ENCODE results near the gene ADIPOR1. TPM values are rescaled to one million over a fixed set of nuclear protein-coding genes. Genes with fewer than 3 reads are reported as not detected.

ADIPOR1 gene
- total RNA-seq, 2 donors from 2014 or later, result 69.4 to 97.8 TPM

DNA sequence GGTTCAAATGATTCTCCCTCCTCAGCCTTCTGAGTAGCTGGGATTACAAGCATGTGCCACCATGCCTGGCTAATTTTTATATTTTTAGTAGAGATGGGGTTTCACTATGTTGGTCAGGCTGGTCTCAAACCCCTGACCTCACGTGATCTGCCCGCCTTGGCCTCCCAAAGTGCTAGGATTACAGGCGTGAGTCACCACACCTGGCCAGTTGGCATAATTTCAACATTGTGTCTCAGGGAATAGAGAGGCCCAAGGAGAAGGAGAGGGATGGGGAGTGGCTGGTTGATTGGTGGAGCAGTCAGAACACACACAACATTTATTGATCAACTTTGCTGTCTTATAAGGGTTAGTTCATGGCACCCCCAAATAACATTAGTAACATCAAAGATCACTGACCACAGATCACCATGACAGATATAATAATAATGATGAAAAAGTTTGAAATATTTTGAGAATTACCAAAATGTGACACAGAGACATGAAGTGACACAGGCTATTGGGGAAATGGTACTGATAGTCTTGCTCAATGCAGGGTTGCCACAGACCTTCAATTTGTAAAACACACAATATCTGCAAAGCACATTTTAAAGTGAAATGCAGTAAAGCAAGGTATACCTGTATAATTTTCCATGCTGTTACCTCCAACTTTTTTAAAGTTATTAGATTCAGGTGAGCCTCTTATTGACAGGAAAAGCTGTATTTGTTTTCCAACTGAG is 24.8 kb upstream of the ADIPOR1 start:
- ATAC-seq, result no peak
- Mint-ChIP-seq H3K9me3 (no peaks in the 10 kb centered on the region), H3K36me3 (no peaks in the 10 kb centered on the region), H3K27ac (no peak overlapping the region)
- DNase-seq (ENCODE audit: low spot score in 2 of 2), result no peak

DNA sequence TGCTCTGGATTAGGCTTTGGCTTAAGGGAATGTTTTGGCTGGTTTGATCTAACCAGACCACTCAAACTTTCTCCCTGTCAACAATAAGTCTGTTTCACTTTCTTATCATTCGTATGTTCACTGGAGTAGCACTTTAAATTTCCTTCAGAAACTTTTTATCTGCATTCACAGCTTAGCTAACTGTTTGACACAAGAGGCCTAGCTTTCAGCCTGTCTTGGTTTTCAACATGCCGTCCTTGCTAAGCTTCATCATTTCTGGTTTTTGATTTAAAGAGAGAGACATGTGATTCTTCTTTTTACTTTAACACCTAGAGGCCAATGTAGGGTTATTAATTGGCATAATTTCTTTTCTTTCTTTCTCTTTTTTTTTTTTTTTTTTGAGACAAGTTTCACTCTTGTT is 23.8 kb upstream of the ADIPOR1 start:
- DNase-seq (ENCODE audit: low spot score in 2 of 2), result no peak
- H3K27ac Mint-ChIP-seq, result no peak overlapping the region
- ATAC-seq, result no peak
- H3K36me3 Mint-ChIP-seq, result no peaks in the 10 kb centered on the region
- no peaks in the 10 kb centered on the region for H3K9me3 Mint-ChIP-seq

DNA sequence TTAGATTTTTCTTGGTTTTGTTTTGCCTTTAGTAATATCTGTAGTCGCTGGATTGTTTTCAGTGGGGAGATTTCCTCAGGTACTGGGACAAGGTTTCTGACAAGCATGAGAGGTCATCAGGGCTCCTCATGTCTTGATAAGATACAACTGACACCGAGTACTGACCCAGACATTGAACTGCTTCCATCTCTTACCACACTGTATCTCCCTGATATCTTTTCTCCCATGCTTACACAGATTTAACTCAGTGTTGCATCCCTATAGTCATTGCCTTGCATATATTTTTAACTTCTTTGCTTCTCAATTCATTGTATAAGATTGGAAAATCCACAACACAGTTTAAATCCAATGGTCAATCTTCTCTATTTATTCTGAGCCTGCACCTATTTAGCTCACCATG is 21.3 kb upstream of the ADIPOR1 start:
- no peak for DNase-seq (ENCODE audit: low spot score in 2 of 2)
- no peaks in the 10 kb centered on the region for H3K9me3 Mint-ChIP-seq
- no peaks in the 10 kb centered on the region for H3K36me3 Mint-ChIP-seq
- no peak overlapping the region for H3K27ac Mint-ChIP-seq
- no peak for ATAC-seq

DNA sequence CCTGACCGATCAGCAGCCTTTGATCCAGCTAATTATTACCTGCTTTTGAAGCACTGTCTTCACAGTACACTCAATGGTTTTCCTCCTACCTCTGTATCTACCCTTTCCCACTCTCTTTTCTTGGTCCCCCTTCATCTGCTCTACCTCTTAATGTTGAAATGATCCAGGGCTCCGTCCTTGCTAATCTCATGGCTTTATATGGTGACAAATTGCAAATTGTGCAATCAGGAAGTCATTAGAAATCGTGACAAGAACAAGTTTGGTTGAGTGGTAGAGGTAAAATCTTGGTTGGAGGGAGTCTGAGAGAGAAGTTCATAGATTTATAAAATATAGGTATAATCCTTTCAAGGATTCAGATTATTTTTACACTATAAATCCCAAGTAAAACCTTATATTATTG is 18.5 kb upstream of the ADIPOR1 start:
- Mint-ChIP-seq H3K9me3 (no peaks in the 10 kb centered on the region), H3K27ac (no peak overlapping the region), H3K36me3 (no peaks in the 10 kb centered on the region)
- ATAC-seq, result no peak
- no peak for DNase-seq (ENCODE audit: low spot score in 2 of 2)

DNA sequence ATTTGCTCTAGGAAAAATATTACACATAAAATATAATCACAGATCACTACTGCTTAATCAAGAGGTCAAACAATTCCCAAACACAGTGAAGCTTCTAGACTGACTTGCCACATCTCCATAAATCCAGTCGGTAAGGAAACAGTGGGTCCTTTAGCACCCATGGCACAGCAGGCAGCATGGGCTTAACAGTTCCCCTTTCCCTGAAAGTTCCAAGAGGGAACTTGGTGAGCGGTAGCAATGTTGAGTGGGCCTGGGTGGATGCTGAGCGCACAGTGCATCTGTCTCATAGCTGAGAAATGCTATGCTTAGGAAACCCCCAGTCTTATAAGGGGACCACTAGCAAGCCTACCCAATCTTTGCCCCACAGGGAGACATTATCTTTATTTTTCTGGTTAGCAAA is 16.7 kb upstream of the ADIPOR1 start:
- no peaks in the 10 kb centered on the region for H3K36me3 Mint-ChIP-seq
- no peaks in the 10 kb centered on the region for H3K9me3 Mint-ChIP-seq
- DNase-seq (ENCODE audit: low spot score in 2 of 2), result no peak
- ATAC-seq, result no peak
- no peak overlapping the region for H3K27ac Mint-ChIP-seq

DNA sequence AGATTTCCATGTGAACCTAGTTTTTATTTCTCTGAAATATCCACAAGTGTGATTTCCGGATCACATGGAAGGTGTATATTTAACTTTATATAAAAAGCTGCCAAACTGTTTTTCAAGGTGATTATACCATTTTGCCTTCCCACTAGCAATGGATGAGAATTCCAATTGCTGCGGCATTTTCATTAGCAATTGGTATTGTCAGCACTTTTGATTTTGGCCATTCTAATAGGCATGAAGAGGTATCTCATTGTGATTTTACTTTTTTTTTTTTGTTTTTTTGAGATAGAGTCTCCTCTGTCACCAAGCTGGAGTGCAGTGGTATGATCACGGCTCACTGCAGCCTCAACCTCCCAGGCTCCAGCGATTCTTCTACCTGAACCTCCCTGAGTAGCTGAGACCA is 13.9 kb upstream of the ADIPOR1 start:
- Mint-ChIP-seq H3K36me3 (no peaks in the 10 kb centered on the region), H3K9me3 (no peaks in the 10 kb centered on the region), H3K27ac (no peak overlapping the region)
- DNase-seq (ENCODE audit: low spot score in 2 of 2) (no peak), ATAC-seq (no peak)

DNA sequence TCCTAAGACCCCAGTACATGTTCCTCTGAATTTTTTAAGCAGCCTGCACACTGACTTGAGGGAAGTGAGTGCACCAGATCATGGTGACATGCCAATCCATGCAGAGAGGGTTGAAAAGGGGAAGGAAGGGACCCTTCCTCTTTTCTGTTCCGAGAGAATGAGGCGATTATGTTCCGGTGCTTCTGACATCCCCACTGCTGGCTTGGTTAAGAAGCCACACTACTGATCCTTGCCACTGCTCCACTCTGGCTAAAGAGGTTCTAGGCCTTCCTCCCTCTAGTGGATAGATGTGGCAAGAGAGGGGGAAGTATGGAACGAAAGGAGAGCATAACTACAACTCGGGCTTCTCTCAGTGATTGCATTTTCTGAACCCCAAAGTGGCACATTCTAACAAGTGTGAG is 10.8 kb upstream of the ADIPOR1 start:
- DNase-seq (ENCODE audit: low spot score in 2 of 2), result peak in 1 of 2 donors; percentile 36
- no peaks in the 10 kb centered on the region for H3K36me3 Mint-ChIP-seq
- ATAC-seq, result peak; percentile 57 to 70
- H3K9me3 Mint-ChIP-seq, result no peaks in the 10 kb centered on the region
- H3K27ac Mint-ChIP-seq, result peak overlapping the region in 1 of 2 donors; percentile 88

DNA sequence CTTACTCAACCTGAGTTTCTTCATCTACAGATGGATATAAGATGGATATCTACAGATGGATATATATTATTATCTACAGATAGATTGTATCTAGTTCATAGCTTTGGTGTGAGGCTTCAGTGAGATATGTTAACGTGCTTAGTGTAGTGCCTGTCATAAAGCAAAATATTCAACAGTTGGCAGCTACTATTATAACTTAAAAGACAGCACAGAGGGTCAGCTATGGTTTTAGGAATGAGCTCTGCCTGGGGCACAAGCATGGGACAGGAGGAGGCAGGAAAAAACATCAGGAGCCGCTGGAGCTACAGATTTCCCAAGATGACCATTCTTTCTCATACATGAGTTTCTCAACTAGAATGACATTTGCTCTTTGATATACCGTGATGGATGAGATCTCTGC is 10.2 kb upstream of the ADIPOR1 start:
- ATAC-seq (no peak), DNase-seq (ENCODE audit: low spot score in 2 of 2) (no peak)
- Mint-ChIP-seq H3K9me3 (no peaks in the 10 kb centered on the region), H3K27ac (peak overlapping the region in 1 of 2 donors; percentile 88), H3K36me3 (no peaks in the 10 kb centered on the region)

DNA sequence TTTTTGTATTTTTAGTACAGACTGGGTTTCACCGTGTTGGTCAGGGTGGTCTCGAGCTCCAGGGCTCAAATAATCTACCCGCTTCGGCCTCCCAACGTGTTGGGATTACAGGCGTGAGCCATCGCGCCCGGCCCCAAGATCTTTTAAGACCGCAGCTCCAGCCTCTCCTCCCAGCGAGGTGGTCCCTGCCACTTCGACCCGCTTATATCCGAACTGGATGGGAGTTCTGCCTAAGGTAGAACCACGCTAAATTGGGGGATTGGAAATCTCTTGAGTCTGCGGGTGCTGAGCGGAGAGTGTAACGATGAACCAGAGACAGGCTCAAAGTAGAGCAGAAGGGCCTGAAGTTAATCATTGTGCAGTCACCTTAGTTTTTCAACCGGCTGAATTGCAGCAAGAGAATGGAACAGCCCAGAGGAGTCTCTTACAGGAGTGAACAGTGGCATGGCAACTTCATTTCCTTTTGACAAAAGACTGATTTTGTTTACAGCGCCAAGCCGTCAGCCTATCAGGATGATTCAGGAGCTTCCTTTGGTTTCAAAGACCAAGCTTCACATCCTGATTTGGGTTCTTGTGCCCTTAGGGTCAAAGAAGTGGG is 9.7 kb upstream of the ADIPOR1 start:
- DNase-seq (ENCODE audit: low spot score in 2 of 2), result peak in 1 of 2 donors; percentile 13
- H3K36me3 Mint-ChIP-seq, result no peaks in the 10 kb centered on the region
- no peaks in the 10 kb centered on the region for H3K9me3 Mint-ChIP-seq
- peak overlapping the region; percentile 88 for H3K27ac Mint-ChIP-seq
- ATAC-seq, result peak; percentile 0 to 56

DNA sequence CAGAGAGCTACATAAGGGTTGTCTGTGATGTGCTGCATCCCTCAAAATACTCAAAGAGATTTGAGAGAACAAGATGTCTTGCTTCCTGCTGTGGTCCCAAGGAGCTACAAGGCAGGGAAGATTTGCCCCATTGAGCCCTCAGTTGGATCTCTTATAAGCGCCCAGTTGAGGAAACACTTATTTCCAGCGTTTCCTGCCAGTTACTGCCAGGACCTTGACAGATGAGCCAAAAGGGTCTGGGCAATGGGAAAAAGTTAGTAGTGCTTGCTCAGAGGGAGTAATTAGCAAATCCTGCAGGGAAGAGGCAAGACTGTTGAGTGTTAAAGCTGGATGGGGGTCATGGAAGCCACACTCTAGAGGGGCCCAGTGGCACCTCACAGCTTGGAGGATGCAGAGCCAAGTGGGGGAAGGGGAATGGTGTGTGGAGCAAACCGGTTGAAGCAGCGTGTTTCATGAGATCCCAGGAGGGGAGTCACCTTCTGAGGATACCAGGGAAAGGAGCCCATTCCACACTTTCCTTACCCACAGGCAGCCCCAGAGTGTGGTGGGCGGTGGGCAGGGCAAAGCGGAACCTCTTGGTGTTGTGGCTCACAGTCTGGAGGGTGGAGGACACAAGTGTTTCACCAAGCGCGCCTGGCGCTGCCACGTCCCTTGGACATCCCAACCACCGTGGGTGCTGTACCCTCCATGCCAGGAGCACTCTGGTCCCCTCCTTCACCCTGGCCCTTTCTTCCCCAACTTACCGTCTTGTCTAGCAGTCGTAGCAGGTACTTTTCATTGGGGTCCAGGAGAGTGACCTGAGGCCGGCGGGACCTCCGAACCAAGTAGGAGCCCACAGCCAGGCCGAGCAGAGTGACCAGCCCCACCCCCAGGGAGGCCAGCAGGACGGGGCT is 8.1 kb upstream of the ADIPOR1 start:
- H3K9me3 Mint-ChIP-seq, result no peaks in the 10 kb centered on the region
- no peaks in the 10 kb centered on the region for H3K36me3 Mint-ChIP-seq
- ATAC-seq (no peak), DNase-seq (ENCODE audit: low spot score in 2 of 2) (no peak)
- H3K27ac Mint-ChIP-seq, result peak overlapping the region; percentile 75 to 95

DNA sequence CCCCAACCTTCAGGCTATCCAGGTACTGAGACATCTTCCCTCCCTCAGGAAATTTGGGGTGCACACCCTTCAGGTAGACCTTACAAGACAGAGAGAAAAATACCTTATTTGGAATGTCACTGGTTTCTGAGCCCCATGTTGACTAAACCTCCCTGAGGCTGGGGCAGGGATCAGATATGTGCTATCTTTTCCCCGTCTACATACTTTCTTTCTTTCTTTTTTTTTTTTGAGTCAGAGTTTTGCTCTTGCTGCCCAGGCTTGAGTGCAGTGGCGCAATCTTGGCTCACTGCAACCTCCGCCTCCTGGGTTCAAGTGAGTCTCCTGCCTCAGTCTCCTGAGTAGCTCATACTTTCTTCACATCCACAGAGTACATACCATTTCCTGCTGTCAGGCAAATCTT is 7.3 kb upstream of the ADIPOR1 start:
- DNase-seq (ENCODE audit: low spot score in 2 of 2) (no peak), ATAC-seq (no peak)
- no peaks in the 10 kb centered on the region for H3K9me3 Mint-ChIP-seq
- H3K36me3 Mint-ChIP-seq, result no peaks in the 10 kb centered on the region
- peak overlapping the region in 1 of 2 donors; percentile 95 for H3K27ac Mint-ChIP-seq

DNA sequence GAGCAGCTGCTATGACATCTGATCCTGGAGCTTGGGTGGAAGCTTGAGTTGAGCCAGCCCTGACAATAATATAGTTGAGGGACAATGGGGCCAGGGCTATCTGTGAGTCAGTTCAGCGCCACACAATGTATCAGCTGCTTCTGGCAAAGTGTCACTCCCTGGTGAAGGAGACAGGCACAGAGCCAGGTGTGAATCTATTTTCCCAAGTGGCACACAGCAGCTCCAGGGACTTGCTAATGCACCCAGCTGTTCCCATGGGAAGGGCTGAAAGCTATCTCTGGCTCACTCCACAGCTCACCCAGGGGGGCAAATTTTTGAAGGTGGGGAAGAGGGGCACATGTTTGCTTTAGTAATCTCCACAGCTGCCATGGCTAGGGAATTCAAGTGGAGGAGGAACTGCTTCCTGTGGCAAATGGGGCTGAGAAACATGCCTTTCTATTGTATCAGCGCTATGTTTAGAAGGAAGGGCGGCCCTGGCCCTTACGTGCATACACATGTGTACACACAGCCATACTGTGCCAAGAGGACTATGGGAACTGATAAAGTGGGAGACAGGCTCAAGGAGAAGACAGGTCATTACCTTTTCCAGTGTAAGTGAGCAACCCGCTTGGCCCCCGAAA is 6.8 kb upstream of the ADIPOR1 start:
- Mint-ChIP-seq H3K9me3 (no peaks in the 10 kb centered on the region), H3K27ac (peak overlapping the region in 1 of 2 donors; percentile 18), H3K36me3 (no peaks in the 10 kb centered on the region)
- ATAC-seq (no peak), DNase-seq (ENCODE audit: low spot score in 2 of 2) (no peak)

DNA sequence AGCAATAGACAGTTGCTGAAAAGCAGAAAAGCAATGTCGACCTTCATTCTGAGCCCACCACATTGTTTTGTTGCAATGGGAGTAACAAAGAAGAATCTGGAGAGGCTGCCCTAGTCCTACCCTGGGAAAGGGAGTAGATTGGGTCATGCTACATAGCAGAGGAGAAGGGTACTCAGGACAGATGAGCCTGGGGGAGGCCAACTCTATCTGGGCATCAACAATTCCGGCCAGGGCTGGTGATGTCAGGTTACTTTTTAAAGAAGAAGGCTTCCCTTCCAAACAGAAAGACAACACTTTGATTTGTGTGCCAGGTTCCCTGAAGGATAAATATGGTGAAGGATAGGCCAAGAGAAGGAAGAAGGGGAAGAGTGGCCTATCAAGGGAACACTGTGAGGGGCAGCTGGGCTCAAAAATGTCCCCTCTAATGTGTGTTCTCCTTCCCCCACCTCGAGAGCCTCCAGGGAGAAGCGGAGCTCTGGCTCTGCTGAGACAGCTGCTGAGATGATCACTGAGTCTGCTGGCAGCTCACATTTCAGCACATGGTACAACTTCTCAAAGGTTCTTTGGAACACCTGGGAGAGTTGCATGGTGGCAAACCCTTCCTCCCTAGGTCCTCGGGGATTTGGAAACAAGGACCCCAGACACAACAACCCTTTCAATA is 3.2 kb upstream of the ADIPOR1 start:
- Mint-ChIP-seq H3K27ac (no peak overlapping the region), H3K36me3 (peaks cover 0 to 2% of the 10 kb centered on the region in 2 donors), H3K9me3 (no peaks in the 10 kb centered on the region)
- DNase-seq (ENCODE audit: low spot score in 2 of 2), result no peak
- ATAC-seq, result no peak

DNA sequence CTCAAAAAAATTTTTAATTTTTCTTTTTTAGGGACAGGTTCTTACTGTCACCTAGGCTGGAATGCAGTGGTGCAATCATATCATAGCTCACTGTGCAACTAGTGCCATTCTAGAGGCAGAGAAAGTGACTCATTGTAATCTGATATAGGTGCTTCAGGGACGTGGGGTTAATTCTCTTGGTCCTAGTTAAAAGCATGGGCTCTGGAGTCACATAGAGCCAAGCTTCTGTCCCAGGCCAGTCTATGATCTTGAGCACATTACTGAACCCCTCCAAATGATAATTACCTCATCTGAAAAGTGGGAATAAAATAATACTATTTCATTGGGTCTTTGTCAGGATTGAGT is 1.1 kb upstream of the ADIPOR1 start:
- H3K9me3 Mint-ChIP-seq, result no peaks in the 10 kb centered on the region
- peaks cover 0 to 7% of the 10 kb centered on the region in 2 donors for H3K36me3 Mint-ChIP-seq
- DNase-seq (ENCODE audit: low spot score in 2 of 2), result no peak
- no peak overlapping the region for H3K27ac Mint-ChIP-seq
- ATAC-seq, result no peak

DNA sequence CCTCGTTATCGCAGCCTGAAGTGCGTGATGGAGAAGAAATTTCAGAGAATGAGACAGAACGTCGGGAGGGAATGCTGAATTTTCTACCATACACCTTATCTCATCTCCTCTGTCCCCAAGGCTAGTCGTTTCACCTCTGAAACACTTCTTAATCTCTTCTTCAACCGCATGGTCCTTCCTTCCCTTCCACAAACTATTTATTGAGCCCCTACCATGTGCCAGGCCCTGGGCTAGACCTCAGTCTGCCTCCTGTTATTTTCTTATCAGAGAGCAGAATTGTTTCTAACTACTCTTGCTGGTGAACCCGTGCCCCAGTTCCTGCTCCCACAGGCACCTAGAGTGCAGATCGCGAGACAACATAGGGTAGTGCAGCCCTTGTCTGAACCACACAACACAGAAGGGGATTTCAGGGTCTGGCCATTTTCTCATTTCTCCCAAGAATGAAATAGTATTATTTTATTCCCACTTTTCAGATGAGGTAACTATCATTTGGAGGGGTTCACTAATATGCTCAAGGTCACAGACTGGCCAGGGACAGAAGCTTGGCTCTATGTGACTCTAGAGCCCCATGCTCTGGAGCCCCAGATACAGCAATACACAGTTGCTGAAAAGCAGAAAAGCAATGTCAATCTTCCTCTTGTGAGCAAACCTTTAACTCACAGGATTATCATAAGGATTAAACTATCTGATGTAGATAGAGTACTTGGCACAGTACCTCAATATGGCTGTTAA is 598 bp upstream of the ADIPOR1 start:
- no peaks in the 10 kb centered on the region for H3K9me3 Mint-ChIP-seq
- peaks cover 0 to 7% of the 10 kb centered on the region in 2 donors for H3K36me3 Mint-ChIP-seq
- DNase-seq (ENCODE audit: low spot score in 2 of 2) (no peak), ATAC-seq (peak in 1 of 2 donors; percentile 12)
- peak overlapping the region; percentile 63 to 91 for H3K27ac Mint-ChIP-seq

DNA sequence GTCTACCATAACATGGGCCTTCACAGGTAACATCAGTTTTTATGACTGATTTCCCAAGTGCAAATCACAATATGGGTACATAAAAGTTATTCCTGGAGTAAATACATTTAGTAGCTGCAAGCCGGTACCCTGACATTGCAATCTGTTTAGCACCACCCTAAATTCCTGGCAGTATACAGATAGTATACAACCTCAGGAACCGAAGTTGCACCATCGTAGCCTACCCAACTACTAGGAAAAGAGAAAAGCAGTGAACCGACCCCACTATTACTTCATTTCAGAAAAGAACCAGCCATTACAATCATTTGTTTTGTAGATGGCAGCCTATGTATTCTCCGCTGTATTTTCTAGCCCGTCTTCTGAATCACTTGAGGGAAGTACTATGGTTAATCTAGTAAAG is 1.1 kb downstream of the ADIPOR1 start:
- ATAC-seq (no peak), DNase-seq (ENCODE audit: low spot score in 2 of 2) (no peak)
- H3K36me3 Mint-ChIP-seq, result peaks cover 0 to 7% of the 10 kb centered on the region in 2 donors
- peak overlapping the region; percentile 63 to 93 for H3K27ac Mint-ChIP-seq
- no peaks in the 10 kb centered on the region for H3K9me3 Mint-ChIP-seq
